ENCODE measurements around the gene ZCCHC3.

ZCCHC3 gene

GRCh38 chr20:276620-277495 lies 20.5 kb upstream of the ZCCHC3 start:
- Histone ChIP-seq H3K27me3 (ENCODE audit: control insufficient read depth, low read length) (no peaks in the 10 kb centered on the region), H3K9me3 (ENCODE audit: control insufficient read depth, insufficient read depth, low read length) (no peaks in the 10 kb centered on the region), H3K27ac (ENCODE audit: low read depth, low read length) (no peak overlapping the region), H4K20me1 (ENCODE audit: control insufficient read depth, insufficient read depth, low read depth, low read length) (no peaks in the 10 kb centered on the region), H3K36me3 (ENCODE audit: control insufficient read depth, low read length) (peaks cover 18% of the 10 kb centered on the region; the same call in 1 of the 2 replicates), H3K4me2 (ENCODE audit: low read length) (no peak overlapping the region), H3K9me2 (replicated peaks; ENCODE audit: control insufficient read depth, low read length) (no peaks in the 10 kb centered on the region), H3K4me3 (ENCODE audit: low read length) (no peak overlapping the region), H3F3A (ENCODE audit: control insufficient read depth, insufficient read depth) (no peaks in the 10 kb centered on the region), H3K79me2 (ENCODE audit: control insufficient read depth, low read length) (no peaks in the 10 kb centered on the region), H3K4me1 (ENCODE audit: control insufficient read depth, low read length) (no peaks in the 10 kb centered on the region)
- TF ChIP-seq EZH2phosphoT487 (IDR thresholded peaks at IDR 0.05; ENCODE audit: borderline replicate concordance, low read length): no peak
- no peak for TF ChIP-seq CTCF (IDR thresholded peaks at IDR 0.05; ENCODE audit: low read depth, low read length, poor library complexity, severe bottlenecking)

GRCh38 chr20:277496-277781 lies 19.9 kb upstream of the ZCCHC3 start:
- no peaks in the 10 kb centered on the region for H4K20me1 ChIP-seq (ENCODE audit: control insufficient read depth, insufficient read depth, low read depth, low read length)
- H3K4me1 ChIP-seq (ENCODE audit: control insufficient read depth, low read length): no peaks in the 10 kb centered on the region
- H3K9me2 ChIP-seq (replicated peaks; ENCODE audit: control insufficient read depth, low read length): no peaks in the 10 kb centered on the region
- peaks cover 18% of the 10 kb centered on the region; the same call in 1 of the 2 replicates for H3K36me3 ChIP-seq (ENCODE audit: control insufficient read depth, low read length)
- no peaks in the 10 kb centered on the region for H3K27me3 ChIP-seq (ENCODE audit: control insufficient read depth, low read length)
- no peak overlapping the region for H3K27ac ChIP-seq (ENCODE audit: low read depth, low read length)
- TF ChIP-seq CTCF (IDR thresholded peaks at IDR 0.05; ENCODE audit: low read depth, low read length, poor library complexity, severe bottlenecking) (no peak), EZH2phosphoT487 (IDR thresholded peaks at IDR 0.05; ENCODE audit: borderline replicate concordance, low read length) (no peak)
- no peak overlapping the region for H3K4me2 ChIP-seq (ENCODE audit: low read length)
- no peaks in the 10 kb centered on the region for H3K79me2 ChIP-seq (ENCODE audit: control insufficient read depth, low read length)
- no peak overlapping the region for H3K4me3 ChIP-seq (ENCODE audit: low read length)
- H3F3A ChIP-seq (ENCODE audit: control insufficient read depth, insufficient read depth): no peaks in the 10 kb centered on the region
- no peaks in the 10 kb centered on the region for H3K9me3 ChIP-seq (ENCODE audit: control insufficient read depth, insufficient read depth, low read length)

DNA sequence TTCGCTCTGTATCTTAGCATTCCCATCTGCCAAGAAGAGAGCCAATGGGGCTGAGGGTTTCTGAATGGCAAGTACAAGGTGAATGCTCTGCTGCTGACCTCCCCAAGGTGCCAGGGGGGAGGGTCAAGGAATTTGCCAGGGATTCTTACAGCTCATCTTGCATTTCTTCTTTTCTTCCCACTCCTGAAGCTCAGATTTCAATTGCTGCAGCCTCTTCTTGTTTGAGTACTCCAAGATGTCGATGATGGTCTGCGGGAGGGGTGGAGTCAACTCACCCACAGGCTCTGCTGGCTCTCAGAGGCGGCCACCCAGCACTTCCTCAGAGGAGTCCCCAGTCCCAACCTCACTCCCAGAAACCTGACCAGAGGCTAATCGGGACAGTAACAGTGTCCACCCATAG lies 19.2 kb upstream of the ZCCHC3 start:
- H3F3A ChIP-seq (ENCODE audit: control insufficient read depth, insufficient read depth): no peaks in the 10 kb centered on the region
- no peaks in the 10 kb centered on the region for H3K9me3 ChIP-seq (ENCODE audit: control insufficient read depth, insufficient read depth, low read length)
- H3K27me3 ChIP-seq (ENCODE audit: control insufficient read depth, low read length): no peaks in the 10 kb centered on the region
- no peak for TF ChIP-seq EZH2phosphoT487 (IDR thresholded peaks at IDR 0.05; ENCODE audit: borderline replicate concordance, low read length)
- no peak for TF ChIP-seq CTCF (IDR thresholded peaks at IDR 0.05; ENCODE audit: low read depth, low read length, poor library complexity, severe bottlenecking)
- no peaks in the 10 kb centered on the region for H3K79me2 ChIP-seq (ENCODE audit: control insufficient read depth, low read length)
- no peaks in the 10 kb centered on the region for H3K4me1 ChIP-seq (ENCODE audit: control insufficient read depth, low read length)
- no peaks in the 10 kb centered on the region for H3K9me2 ChIP-seq (replicated peaks; ENCODE audit: control insufficient read depth, low read length)
- peaks cover 18% of the 10 kb centered on the region; the same call in 1 of the 2 replicates for H3K36me3 ChIP-seq (ENCODE audit: control insufficient read depth, low read length)
- H3K4me2 ChIP-seq (ENCODE audit: low read length): no peak overlapping the region
- no peak overlapping the region for H3K4me3 ChIP-seq (ENCODE audit: low read length)
- H4K20me1 ChIP-seq (ENCODE audit: control insufficient read depth, insufficient read depth, low read depth, low read length): no peaks in the 10 kb centered on the region
- H3K27ac ChIP-seq (ENCODE audit: low read depth, low read length): no peak overlapping the region
